Karpas-422 (cell line): Measurements from ENCODE around the gene SGMS1. TPM values are rescaled to one million over a fixed set of nuclear protein-coding genes. Genes with fewer than 3 reads are reported as not detected.

Source experiments
- DNase-seq: peaks from one replicate; pipeline ENCODE4 v3.0.0-alpha.2; 2015
- H2AFZ ChIP-seq: fragments of 200-600 bp; sonication (generic); 2 replicates; pipeline ENCODE4 v1.6.1; 2014; ENCODE audit warnings: antibody characterized with exemption, low read length, mixed read lengths
- H3K27ac ChIP-seq: fragments of 200-600 bp; sonication (generic); 2 replicates; pipeline ENCODE4 v1.5.1; 2014; ENCODE audit warnings: mild to moderate bottlenecking, low read length, moderate library complexity
- H3K27me3 ChIP-seq: fragments of 200-600 bp; sonication (generic); 2 replicates; pipeline ENCODE4 v1.6.1; 2014; ENCODE audit warnings: low read length, mixed read lengths
- H3K36me3 ChIP-seq: fragments of 200-600 bp; sonication (generic); 2 replicates; pipeline ENCODE4 v1.6.1; 2014; ENCODE audit warnings: low read length, mixed read lengths; ENCODE audit not compliant: insufficient read depth
- H3K4me1 ChIP-seq: fragments of 200-600 bp; sonication (generic); 2 replicates; pipeline ENCODE4 v1.6.1; 2014; ENCODE audit warnings: mild to moderate bottlenecking, low read length, mixed read lengths
- H3K4me2 ChIP-seq: fragments of 200-600 bp; sonication (generic); 2 replicates; pipeline ENCODE4 v1.6.1; 2014; ENCODE audit warnings: low read length, low read depth, mild to moderate bottlenecking; ENCODE audit not compliant: poor library complexity, severe bottlenecking
- H3K4me3 ChIP-seq: fragments of 200-600 bp; sonication (generic); 2 replicates; pipeline ENCODE4 v1.5.1; 2014; ENCODE audit warnings: mild to moderate bottlenecking, antibody characterized with exemption, low read length, mixed read lengths
- H3K79me2 ChIP-seq: fragments of 200-600 bp; sonication (generic); 2 replicates; pipeline ENCODE4 v1.6.1; 2014; ENCODE audit warnings: mild to moderate bottlenecking, low read length, mixed read lengths
- H3K9ac ChIP-seq: fragments of 200-600 bp; sonication (generic); 2 replicates; pipeline ENCODE4 v1.6.0; 2014; ENCODE audit warnings: low read length
- H3K9me2 ChIP-seq: fragments of 200-600 bp; sonication (generic), shearing (Covaris generic); replicated peaks from 2 replicates; pipeline ENCODE4 v1.6.0; 2014; ENCODE audit warnings: mild to moderate bottlenecking, low read length, moderate library complexity; ENCODE audit not compliant: insufficient read depth
- H3K9me3 ChIP-seq: fragments of 300-700, 200-600 bp; sonication (generic); 2 replicates; pipeline ENCODE4 v1.6.1; 2014; ENCODE audit warnings: low read length, mixed read lengths
- H4K20me1 ChIP-seq: fragments of 200-600 bp; sonication (generic); 2 replicates; pipeline ENCODE4 v1.6.1; 2014; ENCODE audit warnings: mild to moderate bottlenecking, antibody characterized with exemption, low read length, low read depth; ENCODE audit not compliant: insufficient read depth
- total RNA-seq: library from RNA; depleted of rRNA; stranded (reverse); fragments of >200 nt; shearing (Covaris generic); gene quantifications from 2 replicates; pipeline ENCODE4 v1.2.3, GENCODE V29; 2014; ENCODE audit warnings: low replicate concordance

The SGMS1 gene
- total RNA-seq, 1 experiment from 2014 or later, result 2.9 TPM

DNA sequence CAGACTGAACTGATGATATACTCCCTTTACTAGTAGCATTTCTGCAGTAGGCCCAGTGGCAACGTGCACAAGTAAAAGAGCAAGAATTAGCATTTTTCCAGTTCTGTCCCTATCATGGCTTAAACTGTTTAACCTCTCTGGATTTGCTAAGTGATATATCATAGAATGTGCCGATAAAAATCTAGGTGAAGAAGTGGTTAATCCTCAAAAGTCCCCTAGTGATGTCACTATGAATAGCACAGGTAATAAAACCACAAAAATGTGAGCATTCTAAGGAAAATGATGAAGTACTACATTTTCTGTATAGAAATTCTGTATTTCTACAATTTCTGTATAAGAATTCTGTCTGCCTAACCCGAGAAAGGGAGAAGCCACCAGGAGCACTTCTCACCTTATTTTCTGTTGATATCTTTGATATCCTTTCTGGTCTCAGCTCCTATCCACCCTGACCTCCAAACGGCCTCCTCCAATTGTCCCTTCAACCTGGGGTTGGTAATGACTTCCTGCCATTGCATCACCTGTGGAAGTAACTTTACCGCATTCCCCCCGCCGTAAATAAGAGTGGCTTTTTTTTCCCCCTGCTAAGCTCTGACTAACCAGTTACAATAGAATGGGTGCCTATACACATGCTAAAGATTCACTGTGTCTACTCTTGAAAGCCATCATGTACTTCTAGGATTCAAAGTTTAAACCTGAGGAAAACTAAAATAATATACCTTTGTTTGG is 216.5 kb downstream of the SGMS1 start:
- Histone ChIP-seq H3K4me2 (no peak overlapping the region), H2AFZ (no peak overlapping the region), H3K9me2 (no peaks in the 10 kb centered on the region), H3K79me2 (no peaks in the 10 kb centered on the region), H3K27me3 (no peaks in the 10 kb centered on the region), H4K20me1 (0 out of 2 replicates have a peak, but pooled peaks cover 4% of the 10 kb centered on the region), H3K4me3 (no peak overlapping the region), H3K9me3 (no peaks in the 10 kb centered on the region), H3K36me3 (no peaks in the 10 kb centered on the region), H3K4me1 (no peaks in the 10 kb centered on the region), H3K9ac (no peak overlapping the region), H3K27ac (no peak overlapping the region)
- no peak for DNase-seq

DNA sequence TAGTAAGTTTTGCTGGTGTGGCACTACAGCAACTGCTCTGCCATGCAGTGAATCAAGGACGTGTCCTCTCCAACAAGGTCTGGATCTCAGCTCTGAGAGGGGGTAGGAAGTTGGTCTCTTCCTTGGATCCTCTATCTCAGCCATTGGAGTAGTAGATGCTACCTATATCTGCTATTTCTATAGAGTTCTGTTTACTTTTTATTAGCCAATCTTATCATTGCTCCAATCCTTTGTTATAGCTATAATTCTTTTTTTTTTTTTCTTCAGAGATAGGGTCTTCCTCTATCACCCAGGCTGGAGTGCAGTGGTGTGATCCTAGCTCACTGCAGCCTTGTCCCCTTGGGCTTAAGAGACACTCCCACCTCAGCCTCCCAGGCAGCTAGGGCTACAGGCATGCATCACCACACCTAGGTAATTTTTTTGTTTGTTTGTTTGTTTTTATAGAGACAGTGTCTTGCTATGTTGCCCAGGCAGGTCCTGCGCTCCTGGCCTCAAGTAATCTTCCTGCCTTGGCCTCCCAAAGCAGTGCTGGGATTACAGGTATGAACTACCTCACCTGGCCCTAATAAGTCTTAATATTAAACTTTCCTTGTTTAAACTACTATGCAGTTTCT is 217.2 kb downstream of the SGMS1 start:
- Histone ChIP-seq H3K9me2 (no peaks in the 10 kb centered on the region), H2AFZ (no peak overlapping the region), H3K36me3 (no peaks in the 10 kb centered on the region), H3K27me3 (no peaks in the 10 kb centered on the region), H4K20me1 (no peaks in the 10 kb centered on the region), H3K27ac (no peak overlapping the region), H3K9ac (no peak overlapping the region), H3K4me1 (no peaks in the 10 kb centered on the region), H3K4me2 (no peak overlapping the region), H3K9me3 (no peaks in the 10 kb centered on the region), H3K4me3 (no peak overlapping the region), H3K79me2 (no peaks in the 10 kb centered on the region)
- DNase-seq, result no peak

DNA sequence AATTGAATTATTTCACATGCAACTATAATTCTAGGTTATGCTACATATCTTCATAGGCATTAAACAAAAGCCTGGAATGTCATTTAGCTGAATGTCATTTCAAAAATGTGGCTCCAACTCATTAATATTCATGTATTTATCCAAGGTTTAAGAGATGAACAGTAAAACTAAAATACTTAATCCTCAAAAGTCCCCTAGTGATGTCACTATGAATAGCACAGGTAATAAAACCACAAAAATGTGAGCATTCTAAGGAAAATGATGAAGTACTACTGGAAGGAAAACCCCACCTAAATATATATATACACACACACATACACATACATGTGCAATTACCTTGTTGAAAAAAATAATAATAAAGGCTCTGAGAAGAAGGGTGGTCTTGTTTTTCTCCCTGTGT is 218.0 kb downstream of the SGMS1 start:
- Histone ChIP-seq H3K36me3 (no peaks in the 10 kb centered on the region), H3K9me2 (no peaks in the 10 kb centered on the region), H2AFZ (no peak overlapping the region), H3K27ac (no peak overlapping the region), H3K4me3 (no peak overlapping the region), H3K4me1 (no peaks in the 10 kb centered on the region), H3K4me2 (no peak overlapping the region), H3K27me3 (no peaks in the 10 kb centered on the region), H3K79me2 (no peaks in the 10 kb centered on the region), H4K20me1 (no peaks in the 10 kb centered on the region), H3K9me3 (no peaks in the 10 kb centered on the region), H3K9ac (no peak overlapping the region)
- DNase-seq, result no peak

- H3K79me2 ChIP-seq, result no peaks in the 10 kb centered on the region
- no peak overlapping the region for H3K9ac ChIP-seq
- no peaks in the 10 kb centered on the region for H3K36me3 ChIP-seq
- no peak overlapping the region for H2AFZ ChIP-seq
- no peaks in the 10 kb centered on the region for H3K27me3 ChIP-seq
- H3K4me3 ChIP-seq, result no peak overlapping the region
- H3K4me2 ChIP-seq, result no peak overlapping the region
- H3K9me2 ChIP-seq, result no peaks in the 10 kb centered on the region
- no peaks in the 10 kb centered on the region for H3K9me3 ChIP-seq
- no peaks in the 10 kb centered on the region for H3K4me1 ChIP-seq
- H3K27ac ChIP-seq, result no peak overlapping the region
- DNase-seq, result no peak
- H4K20me1 ChIP-seq, result no peaks in the 10 kb centered on the region
These were observed 219.6 kb downstream of the SGMS1 start for GRCh38 chr10:50404021-50404773.

GRCh38 chr10:50403074-50403473 is 220.7 kb downstream of the SGMS1 start:
- Histone ChIP-seq H3K4me2 (no peak overlapping the region), H3K27me3 (no peaks in the 10 kb centered on the region), H2AFZ (no peak overlapping the region), H3K4me1 (no peaks in the 10 kb centered on the region), H3K9me3 (no peaks in the 10 kb centered on the region), H3K36me3 (no peaks in the 10 kb centered on the region), H3K9me2 (no peaks in the 10 kb centered on the region), H3K4me3 (no peak overlapping the region), H3K27ac (no peak overlapping the region), H3K9ac (no peak overlapping the region), H3K79me2 (no peaks in the 10 kb centered on the region), H4K20me1 (no peaks in the 10 kb centered on the region)
- no peak for DNase-seq

GRCh38 chr10:50402466-50402865 is 221.3 kb downstream of the SGMS1 start:
- H3K79me2 ChIP-seq, result no peaks in the 10 kb centered on the region
- H2AFZ ChIP-seq, result no peak overlapping the region
- no peaks in the 10 kb centered on the region for H3K4me1 ChIP-seq
- no peaks in the 10 kb centered on the region for H3K9me3 ChIP-seq
- H3K27me3 ChIP-seq, result no peaks in the 10 kb centered on the region
- H3K9ac ChIP-seq, result no peak overlapping the region
- no peak for DNase-seq
- H3K27ac ChIP-seq, result no peak overlapping the region
- no peak overlapping the region for H3K4me2 ChIP-seq
- no peaks in the 10 kb centered on the region for H4K20me1 ChIP-seq
- no peaks in the 10 kb centered on the region for H3K9me2 ChIP-seq
- no peak overlapping the region for H3K4me3 ChIP-seq
- H3K36me3 ChIP-seq, result no peaks in the 10 kb centered on the region

- no peaks in the 10 kb centered on the region for H3K4me1 ChIP-seq
- no peaks in the 10 kb centered on the region for H4K20me1 ChIP-seq
- H3K27me3 ChIP-seq, result no peaks in the 10 kb centered on the region
- H3K36me3 ChIP-seq, result no peaks in the 10 kb centered on the region
- no peak overlapping the region for H3K9ac ChIP-seq
- no peaks in the 10 kb centered on the region for H3K9me2 ChIP-seq
- no peak overlapping the region for H3K4me3 ChIP-seq
- no peak overlapping the region for H2AFZ ChIP-seq
- no peaks in the 10 kb centered on the region for H3K9me3 ChIP-seq
- H3K27ac ChIP-seq, result no peak overlapping the region
- no peaks in the 10 kb centered on the region for H3K79me2 ChIP-seq
- H3K4me2 ChIP-seq, result no peak overlapping the region
- DNase-seq, result no peak
These were observed 223.1 kb downstream of the SGMS1 start for GRCh38 chr10:50400694-50401093.

DNA sequence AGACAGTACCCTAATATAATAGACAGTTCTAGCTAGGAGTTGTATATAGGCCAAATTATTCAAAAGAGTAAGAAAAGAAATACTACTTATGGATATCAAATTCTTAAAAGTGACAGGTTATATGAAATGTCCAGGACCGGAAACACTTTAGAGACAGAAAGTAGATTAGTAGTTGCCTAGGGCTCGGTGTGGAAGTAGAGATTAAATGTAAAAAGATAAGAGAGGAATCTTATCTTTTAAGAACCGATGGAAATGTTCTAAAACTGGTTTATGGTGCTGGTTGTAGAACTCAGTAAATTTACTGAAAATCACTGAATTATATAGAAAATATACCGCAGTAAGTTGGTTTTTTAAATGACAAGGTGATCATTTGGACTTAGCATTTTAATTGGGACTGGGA is 224.9 kb downstream of the SGMS1 start:
- Histone ChIP-seq H3K9me3 (no peaks in the 10 kb centered on the region), H3K9ac (no peak overlapping the region), H3K27me3 (no peaks in the 10 kb centered on the region), H3K4me2 (no peak overlapping the region), H3K36me3 (no peaks in the 10 kb centered on the region), H3K4me3 (no peak overlapping the region), H4K20me1 (0 out of 2 replicates have a peak, but pooled peaks cover 3% of the 10 kb centered on the region), H3K79me2 (no peaks in the 10 kb centered on the region), H3K9me2 (no peaks in the 10 kb centered on the region), H3K27ac (no peak overlapping the region), H3K4me1 (no peaks in the 10 kb centered on the region), H2AFZ (no peak overlapping the region)
- no peak for DNase-seq
